Hematopoietic multipotent progenitor cell treated with erythropoietin and hydrocortisone succinate and interleukin-3 and kit ligand, for 17 days (in vitro differentiated cells): ENCODE data around the gene UTP11.

Experiments
- DNase-seq: peaks from one replicate; pipeline ENCODE4 v3.0.0-alpha.2; 2015; ENCODE audit warnings: low spot score

Gene UTP11

DNA sequence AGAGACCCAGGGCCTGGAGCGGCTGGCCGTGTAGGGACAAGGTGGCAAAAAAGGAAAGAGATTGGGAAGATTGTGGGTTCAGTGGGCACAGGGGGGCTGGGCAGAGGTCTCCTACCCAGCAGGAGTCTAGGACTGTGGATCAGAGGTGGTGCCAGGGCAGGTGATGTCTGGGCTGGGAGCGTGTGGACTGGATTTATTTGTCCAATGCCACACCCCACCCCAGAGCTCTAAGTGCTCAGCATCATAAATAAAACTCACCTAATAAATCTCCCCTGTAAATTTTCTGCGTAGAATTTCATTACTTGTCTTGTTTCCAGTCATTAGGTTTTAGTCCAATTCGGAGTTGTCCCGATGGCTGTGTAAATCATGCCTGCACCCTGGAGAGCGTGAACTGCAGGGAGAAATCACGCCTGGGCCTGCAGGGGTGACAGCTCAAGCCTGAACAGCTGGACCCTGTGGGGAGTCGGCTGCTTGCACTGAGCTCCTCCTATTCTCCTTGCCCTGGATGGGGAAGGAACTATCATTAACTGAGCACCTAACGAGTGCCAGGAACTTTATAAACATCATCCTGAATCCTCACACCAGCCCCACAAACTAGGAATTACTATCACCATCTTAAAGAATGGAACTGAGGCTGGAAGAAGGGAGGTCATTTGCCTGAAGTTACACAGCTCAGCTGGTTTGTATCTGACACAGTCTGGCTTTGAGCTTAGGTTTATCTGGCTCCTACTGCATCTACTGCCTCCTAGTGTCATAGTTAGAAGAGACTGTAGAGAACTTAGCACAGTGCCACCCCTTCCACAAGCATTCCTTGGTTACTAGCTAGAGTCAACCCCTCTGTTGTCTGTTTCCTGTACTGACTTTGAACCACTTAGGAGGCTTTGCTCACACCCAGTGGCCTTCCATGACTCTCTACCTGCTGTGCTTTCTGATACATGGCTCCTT is 59.0 kb downstream of the UTP11 start:
- no peak for DNase-seq

DNA sequence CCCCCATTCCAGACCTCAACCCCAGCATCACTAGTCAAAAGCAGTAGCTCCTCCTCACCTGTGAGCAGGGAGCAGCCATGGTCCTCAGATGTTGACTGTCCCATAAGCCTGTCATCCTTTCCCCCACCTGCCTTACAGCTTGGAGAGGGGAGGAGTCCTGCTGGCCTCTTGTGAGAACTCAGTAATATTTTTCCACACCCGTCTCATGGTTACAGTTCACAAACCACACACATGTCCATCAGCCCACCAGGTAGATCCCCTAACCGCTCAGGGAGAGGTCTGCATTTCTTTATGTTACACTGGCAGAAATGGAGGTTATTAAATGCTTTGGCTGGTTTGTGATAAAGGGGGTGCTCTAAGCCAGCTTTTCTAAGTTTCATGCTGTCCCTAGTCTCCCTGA is 60.3 kb downstream of the UTP11 start:
- no peak for DNase-seq

DNA sequence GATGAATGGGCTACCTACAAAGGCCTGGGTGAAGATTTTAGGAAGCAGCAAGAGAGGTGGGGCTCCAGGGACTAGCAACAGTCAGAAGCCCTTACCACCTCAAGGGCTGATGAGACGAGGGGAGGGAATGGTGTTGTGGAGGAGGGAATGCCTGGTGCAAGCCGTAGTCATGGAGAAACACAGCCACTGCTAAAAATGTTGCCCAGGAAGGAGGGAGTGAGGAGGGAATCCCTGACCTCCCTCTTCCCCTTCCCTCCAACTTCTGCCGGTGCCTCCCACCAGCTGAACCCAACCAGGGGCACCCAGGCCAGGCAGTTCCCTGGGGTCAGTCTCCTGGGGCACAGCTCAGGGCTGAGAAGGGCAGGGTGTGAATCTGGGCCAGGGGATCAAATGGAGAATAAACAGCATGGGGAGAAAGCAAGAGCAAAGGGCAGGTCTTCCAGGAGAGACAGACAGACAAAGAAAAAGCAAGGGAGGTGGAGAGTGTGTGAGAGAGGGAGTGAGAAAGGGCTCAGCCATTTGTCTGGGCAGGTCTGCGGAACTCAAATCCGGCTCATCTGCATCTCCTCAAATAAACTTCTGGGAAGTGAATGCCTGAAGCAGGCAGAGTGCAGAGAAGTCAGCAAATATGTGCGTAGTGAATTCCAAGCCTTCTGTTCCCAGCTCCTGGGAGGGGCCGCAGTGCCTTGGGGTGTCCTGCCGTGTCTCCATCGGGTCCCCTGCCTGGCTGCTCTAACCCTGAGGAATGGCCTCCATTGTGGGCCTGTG is 61.2 kb downstream of the UTP11 start:
- DNase-seq = no peak

DNA sequence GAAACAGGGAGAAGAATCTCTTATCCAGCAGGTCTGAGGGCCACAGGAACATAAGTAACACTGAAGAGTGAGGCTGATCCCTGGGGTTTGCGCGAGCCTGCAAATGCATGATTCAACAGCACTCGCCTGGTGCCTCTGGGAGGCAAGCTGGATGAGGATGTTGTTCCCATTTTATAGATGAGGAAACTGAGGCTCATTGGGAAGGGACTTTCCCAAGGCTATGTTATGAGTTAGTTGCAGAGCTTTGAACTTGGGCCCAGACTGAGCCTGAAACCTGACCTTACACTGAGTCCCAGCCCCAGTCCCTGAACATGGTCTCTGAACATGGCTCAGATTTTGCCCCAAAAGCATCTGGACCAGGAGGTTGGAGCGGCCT is 61.8 kb downstream of the UTP11 start:
- DNase-seq = no peak
